HG03575 (cell line): ENCODE data around the gene ZBTB32.

Experiments used
- ATAC-seq: cut with Tn5 transposase; IDR thresholded peaks from one replicate; pipeline ENCODE4 v1.9.1; 2021; ENCODE audit not compliant: unreplicated experiment, insufficient number of reproducible peaks, low FRiP score; ENCODE audit errors: extremely low read depth

ZBTB32 gene

DNA sequence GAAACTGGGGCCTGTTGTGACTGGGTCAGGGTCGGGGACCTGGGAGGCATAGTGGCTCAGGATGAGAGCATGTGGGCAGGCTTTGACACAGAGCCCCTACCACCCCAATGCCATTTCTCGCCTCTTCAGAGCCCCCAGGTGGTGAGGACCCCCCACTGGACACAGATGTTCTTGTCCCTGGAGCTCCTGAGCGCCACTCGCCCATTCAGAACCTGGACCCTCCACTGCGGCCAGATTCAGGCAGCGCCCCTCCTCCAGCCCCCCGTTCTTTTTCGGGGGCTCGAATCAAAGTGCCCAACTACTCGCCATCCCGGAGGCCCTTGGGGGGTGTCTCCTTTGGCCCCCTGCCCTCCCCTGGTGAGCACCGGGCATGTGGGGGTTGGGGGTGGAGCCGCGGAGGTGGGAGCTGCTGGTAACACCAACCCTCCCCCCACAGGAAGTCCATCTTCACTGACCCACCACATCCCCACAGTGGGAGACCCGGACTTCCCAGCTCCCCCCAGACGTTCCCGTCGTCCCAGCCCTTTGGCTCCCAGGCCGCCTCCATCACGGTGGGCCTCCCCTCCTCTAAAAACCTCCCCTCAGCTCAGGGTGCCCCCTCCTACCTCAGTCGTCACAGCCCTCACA lies 27.5 kb downstream of the ZBTB32 start:
- no peak for ATAC-seq

DNA sequence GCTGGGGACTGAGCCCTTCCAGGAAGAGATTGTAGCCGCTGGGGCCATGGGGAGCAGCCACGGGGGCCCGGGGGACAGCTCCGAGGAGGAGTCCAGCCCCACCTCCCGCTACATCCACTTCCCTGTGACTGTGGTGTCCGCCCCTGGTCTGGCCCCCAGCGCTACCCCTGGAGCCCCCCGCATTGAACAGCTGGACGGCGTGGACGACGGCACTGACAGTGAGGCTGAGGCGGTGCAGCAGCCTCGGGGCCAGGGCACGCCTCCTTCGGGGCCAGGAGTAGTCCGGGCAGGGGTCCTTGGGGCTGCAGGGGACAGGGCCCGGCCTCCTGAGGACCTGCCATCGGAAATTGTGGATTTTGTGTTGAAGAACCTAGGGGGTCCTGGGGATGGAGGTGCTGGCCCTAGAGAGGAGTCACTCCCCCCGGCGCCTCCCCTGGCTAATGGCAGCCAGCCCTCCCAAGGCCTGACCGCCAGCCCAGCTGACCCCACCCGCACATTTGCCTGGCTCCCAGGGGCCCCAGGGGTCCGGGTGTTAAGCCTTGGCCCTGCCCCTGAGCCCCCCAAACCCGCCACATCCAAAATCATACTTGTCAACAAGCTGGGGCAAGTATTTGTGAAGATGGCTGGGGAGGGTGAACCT lies 28.3 kb downstream of the ZBTB32 start:
- ATAC-seq, result no peak

DNA sequence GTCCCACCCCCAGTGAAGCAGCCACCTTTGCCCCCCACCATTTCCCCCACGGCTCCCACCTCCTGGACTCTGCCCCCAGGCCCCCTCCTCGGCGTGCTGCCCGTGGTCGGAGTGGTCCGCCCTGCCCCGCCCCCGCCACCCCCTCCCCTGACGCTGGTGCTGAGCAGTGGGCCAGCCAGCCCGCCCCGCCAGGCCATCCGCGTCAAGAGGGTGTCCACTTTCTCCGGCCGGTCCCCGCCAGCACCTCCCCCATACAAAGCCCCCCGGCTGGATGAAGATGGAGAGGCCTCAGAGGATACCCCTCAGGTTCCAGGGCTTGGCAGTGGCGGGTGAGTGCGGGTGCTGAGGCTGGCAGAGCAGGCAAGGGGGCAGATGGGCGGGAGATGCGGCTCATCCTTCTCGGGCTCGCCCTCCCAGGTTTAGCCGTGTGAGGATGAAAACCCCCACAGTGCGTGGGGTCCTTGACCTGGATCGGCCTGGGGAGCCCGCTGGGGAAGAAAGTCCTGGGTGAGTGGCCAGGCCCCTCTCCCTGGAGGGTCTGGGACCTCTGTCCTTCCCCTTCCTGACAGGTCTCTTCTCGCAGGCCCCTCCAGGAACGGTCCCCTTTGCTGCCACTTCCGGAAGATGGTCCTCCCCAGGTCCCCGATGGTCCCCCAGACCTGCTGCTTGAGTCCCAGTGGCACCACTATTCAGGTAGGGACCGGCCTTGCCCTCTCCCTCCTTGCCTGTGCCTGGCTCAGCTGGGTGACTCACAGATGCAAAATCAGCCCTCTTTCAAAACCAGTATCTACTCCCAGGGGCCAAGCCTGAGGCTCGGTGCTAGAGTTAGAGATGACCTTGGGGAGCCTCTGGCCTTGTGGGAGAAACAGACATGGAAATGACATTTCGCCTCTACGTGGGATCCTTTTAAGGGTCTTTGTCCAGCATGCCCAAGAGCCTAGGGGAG lies 29.1 kb downstream of the ZBTB32 start:
- ATAC-seq, result no peak

GRCh38 chr19:35734273-35734672 lies 29.9 kb downstream of the ZBTB32 start:
- ATAC-seq, result no peak

GRCh38 chr19:35734889-35735288 lies 30.5 kb downstream of the ZBTB32 start:
- ATAC-seq, result no peak

- ATAC-seq, result no peak
Measured at GRCh38 chr19:35736913-35737886, 32.8 kb downstream of the ZBTB32 start.

DNA sequence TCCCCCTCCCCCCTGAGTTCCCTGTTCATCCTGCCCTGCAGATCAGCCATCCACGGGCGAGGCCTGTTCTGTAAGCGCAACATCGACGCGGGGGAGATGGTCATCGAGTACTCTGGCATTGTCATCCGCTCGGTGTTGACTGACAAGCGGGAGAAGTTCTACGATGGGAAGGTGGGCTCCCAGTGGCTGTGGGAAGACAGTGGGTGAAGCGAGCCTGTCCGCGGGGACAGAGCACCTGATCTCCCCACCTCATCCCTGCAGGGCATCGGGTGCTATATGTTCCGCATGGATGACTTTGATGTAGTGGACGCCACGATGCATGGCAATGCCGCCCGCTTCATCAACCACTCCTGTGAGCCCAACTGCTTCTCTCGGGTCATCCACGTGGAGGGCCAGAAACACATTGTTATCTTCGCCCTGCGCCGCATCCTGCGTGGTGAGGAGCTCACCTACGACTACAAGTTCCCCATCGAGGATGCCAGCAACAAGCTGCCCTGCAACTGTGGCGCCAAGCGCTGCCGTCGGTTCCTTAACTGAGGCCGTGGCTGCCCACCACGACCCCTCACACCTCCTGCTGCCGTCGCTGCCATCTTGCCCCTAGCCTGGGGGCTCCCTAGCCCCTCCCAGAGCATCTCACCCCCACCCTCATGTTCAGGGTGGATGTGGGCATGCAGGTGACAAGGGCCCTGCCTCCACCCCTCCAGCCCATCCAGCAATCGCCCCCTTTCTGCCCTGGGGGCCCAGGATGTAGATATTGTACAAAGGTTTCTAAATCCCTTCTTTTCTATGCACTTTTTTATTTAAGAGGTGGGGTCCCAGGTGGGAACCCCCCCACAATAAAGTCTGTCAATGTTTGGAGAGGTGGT lies 33.9 kb downstream of the ZBTB32 start:
- ATAC-seq, result no peak

DNA sequence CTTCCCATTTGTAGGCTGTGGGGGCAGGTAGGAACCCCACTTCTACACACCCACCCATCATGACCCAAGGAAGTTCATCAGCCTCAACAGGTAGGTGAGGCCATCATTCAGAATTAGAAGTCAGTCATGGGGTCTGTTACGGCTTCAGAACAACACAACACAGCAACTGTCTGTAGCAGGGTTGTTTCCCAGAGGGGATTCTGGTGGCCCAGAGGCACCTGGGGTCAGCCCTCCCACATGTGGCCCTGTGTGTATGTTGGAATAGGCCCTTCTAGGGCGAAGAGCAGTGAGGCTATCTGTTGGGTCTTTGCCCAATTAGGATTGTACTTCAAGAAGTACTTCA lies 34.5 kb downstream of the ZBTB32 start:
- no peak for ATAC-seq

DNA sequence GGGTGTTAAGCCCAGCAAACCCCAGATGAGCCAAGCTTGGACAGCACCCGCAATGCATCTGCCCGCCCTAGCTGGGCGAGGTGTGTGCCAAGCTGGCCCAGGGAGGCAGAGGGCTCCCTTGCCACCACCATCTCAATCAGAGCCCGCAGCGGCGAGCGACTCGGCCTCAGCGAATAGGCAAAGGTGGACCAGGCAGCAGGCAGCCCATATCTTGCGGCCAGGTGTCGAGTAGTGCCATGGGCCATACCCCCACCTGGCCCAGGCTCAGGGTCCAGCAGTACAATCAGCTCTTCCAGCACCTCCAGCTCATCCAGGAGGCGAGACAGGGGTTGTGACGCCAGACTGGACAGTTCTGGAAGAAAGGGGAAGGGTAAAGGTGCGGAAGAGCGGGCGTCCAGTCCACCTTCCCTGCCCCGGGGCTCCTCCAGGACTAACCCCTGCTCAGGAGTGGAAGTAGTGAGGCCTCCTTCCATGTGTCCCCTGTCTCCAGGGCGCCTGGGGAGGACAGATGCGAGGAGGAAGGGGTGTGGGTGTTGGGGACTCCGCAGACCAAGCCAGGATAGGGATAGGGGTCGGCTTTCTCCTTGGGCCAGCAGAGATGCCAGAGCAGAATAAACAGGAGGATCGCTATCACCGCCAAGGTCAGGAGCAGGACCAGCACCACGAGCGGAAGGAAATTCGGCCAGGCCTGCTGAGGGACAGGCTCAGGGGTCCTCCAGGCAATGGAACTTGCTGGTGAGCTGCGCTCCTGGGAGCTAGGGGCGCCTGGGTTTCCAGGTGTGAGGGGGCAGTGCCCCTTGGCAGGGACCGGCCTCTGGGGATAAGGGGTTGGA lies 35.1 kb downstream of the ZBTB32 start:
- ATAC-seq, result no peak

- no peak for ATAC-seq
Measured at GRCh38 chr19:35740108-35740422, 35.7 kb downstream of the ZBTB32 start.

- ATAC-seq, result no peak
Measured at GRCh38 chr19:35740423-35741202, 36.3 kb downstream of the ZBTB32 start.

GRCh38 chr19:35741203-35741515 lies 36.8 kb downstream of the ZBTB32 start:
- no peak for ATAC-seq

GRCh38 chr19:35742121-35742724 lies 37.9 kb downstream of the ZBTB32 start, which contains the start of gene IGFLR1:
IGFLR1 (minus strand) TSS chr19:35742452; CDS start chr19:35741180, 1,272 bp downstream.
- ATAC-seq, result no peak

GRCh38 chr19:35743640-35744429 lies 39.5 kb downstream of the ZBTB32 start:
- no peak for ATAC-seq

DNA sequence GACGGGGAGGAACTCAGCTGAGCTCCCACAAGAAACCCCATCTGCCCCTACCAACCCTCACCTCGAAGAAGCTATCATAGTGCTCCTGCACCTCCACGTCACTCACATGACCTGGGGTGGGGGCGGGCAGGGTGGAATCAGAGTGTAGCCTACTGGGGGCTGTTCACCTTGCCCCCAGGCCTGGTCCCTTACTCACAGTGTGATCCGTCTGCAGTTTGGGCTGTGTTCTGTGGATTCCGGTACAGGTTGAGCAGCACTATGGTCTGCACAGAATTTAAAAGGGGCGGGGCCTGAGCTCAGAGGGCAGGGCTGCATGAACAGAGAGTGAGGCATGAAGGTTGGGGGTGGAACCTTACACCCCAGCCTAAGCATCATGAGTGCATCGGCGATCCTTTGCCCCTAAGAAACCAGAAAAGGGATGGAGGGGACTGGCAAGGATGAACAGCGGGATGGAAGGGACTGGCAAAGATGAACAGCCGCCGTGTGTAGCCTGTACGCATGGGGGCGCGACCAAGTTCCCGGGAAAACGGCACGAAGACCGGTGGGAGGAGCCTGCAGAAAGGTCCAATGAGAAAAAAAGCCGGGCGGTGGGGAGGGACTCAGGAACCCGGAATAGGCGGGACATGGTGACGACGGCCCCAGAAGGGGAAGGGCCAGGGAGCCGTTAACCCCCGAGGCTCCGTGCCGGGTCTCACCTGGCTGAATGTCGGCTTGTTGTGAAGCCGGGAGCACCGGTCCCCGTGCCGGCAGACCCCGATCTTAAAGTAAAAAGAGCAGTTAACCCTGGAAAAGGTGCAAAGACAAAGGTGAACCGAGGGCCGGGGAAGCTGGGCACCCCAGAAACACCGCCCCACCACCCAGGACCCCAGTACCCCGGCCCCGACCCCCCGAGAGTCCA lies 40.3 kb downstream of the ZBTB32 start:
- ATAC-seq, result no peak
